OCI-LY7 (cell line): ENCODE data around the gene CELA3B.
"Not testable (repeated sequence)": the region's sequence is repeated elsewhere in the genome, so short reads cannot be mapped to it uniquely, and the experiment has no call there.

Experiments used
- CTCF ChIP-seq: fragments of 200-600 bp; sonication (generic); conservative IDR thresholded peaks from 2 replicates; pipeline ENCODE4 v1.5.1; 2014; ENCODE audit warnings: mild to moderate bottlenecking, antibody characterized with exemption, low read length, moderate library complexity, mixed read lengths
- EZH2phosphoT487 ChIP-seq: fragments of 200-600 bp; sonication (generic); IDR thresholded peaks from 2 replicates; pipeline ENCODE4 v1.6.1; 2018; ENCODE audit warnings: low read depth, borderline replicate concordance, mild to moderate bottlenecking, mixed run types, antibody characterized with exemption, low read length, moderate library complexity, mixed read lengths

DNA sequence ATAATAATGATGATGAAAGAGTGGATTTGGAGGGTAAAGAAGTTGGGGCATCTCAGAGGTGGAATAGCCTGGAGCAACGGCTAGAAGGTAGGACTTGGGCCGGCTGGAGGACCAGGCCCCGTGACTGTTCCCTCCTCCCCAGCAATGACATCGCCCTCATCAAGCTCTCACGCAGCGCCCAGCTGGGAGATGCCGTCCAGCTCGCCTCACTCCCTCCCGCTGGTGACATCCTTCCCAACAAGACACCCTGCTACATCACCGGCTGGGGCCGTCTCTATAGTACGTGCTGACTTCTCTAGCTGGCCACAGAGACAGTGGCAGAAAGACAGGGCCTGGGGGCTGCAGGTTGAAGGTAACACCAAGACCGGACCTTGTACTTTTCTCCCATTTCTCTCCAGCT is 29.9 kb downstream of the CELA3B start:
- not testable (repeated sequence) for TF ChIP-seq CTCF, EZH2phosphoT487
